ENCODE measurements around the gene TBC1D12.

Gene TBC1D12

DNA sequence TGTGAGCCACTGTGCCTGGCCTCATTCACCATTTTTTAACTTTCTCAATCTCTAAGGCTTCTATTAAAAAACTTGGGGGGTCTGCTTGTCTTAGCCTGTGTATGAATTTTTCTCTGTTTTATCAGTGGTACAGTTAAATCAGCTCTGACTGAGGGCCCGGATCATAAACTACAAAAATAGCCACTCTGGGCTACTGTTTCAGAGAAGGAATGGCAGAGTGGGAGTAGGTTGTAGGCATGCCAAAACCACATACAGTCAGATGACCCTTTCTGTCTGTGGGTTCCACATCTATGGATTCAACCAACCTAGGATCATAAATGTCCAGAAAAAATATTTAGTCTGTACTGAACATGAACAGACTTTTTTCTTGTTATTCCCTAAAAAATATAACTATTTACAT lies 21.3 kb downstream of the TBC1D12 start:
- no peaks in the 10 kb centered on the region for H3K9me3 ChIP-seq (ENCODE audit: severe bottlenecking)
- H3K36me3 ChIP-seq (ENCODE audit: low read depth) = peaks cover 3% of the 10 kb centered on the region; the same call in 1 of the 2 replicates
- TF ChIP-seq, protein P1, sequence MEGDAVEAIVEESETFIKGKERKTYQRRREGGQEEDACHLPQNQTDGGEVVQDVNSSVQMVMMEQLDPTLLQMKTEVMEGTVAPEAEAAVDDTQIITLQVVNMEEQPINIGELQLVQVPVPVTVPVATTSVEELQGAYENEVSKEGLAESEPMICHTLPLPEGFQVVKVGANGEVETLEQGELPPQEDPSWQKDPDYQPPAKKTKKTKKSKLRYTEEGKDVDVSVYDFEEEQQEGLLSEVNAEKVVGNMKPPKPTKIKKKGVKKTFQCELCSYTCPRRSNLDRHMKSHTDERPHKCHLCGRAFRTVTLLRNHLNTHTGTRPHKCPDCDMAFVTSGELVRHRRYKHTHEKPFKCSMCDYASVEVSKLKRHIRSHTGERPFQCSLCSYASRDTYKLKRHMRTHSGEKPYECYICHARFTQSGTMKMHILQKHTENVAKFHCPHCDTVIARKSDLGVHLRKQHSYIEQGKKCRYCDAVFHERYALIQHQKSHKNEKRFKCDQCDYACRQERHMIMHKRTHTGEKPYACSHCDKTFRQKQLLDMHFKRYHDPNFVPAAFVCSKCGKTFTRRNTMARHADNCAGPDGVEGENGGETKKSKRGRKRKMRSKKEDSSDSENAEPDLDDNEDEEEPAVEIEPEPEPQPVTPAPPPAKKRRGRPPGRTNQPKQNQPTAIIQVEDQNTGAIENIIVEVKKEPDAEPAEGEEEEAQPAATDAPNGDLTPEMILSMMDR (IDR thresholded peaks at IDR 0.05; ENCODE audit: poor library complexity, severe bottlenecking) = no peak
- H3K27ac ChIP-seq (ENCODE audit: poor library complexity, severe bottlenecking) = no peak overlapping the region
- ATAC-seq (ENCODE audit: low read depth) (no peak), DNase-seq (ENCODE audit: low spot score) (no peak)
- no peaks in the 10 kb centered on the region for H3K27me3 ChIP-seq (ENCODE audit: insufficient read depth, poor library complexity, severe bottlenecking)
- no peak overlapping the region for H3K4me3 ChIP-seq (ENCODE audit: severe bottlenecking)
- H3K4me1 ChIP-seq (ENCODE audit: insufficient read depth, poor library complexity, severe bottlenecking) = no peaks in the 10 kb centered on the region

DNA sequence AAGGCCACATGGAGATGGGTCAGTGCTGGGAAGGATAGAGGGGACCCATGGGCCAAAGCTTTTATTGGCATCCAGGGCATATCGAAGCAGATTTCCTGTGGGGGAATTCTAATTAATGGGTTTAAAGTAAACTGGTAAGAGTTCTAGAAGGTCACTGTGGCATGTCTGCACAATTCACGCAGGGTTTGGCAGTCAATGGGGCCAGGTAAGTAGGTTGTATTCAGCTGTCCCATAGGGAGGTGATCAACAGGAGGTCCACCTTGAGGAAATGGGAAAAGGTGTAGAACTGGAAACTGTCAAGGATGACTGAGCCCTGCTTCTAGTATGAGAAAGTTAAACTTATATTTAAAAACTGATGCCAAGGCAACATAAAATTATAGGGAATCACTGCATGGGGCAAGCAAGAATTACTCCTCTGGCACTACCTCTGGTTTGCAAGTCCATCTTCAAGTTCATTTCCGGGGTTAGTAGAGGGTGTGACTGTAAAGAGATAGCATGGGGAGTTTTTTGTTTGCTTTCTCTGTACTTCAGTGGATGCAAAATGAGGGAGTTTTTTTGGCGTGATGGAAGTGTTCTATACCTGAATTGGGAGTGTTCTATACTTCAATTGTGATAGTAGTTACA lies 22.5 kb downstream of the TBC1D12 start:
- no peaks in the 10 kb centered on the region for H3K4me1 ChIP-seq (ENCODE audit: insufficient read depth, poor library complexity, severe bottlenecking)
- no peak for ATAC-seq (ENCODE audit: low read depth)
- H3K27ac ChIP-seq (ENCODE audit: poor library complexity, severe bottlenecking) = no peak overlapping the region
- no peaks in the 10 kb centered on the region for H3K9me3 ChIP-seq (ENCODE audit: severe bottlenecking)
- no peak overlapping the region for H3K4me3 ChIP-seq (ENCODE audit: severe bottlenecking)
- TF ChIP-seq, protein P1 (IDR thresholded peaks at IDR 0.05; ENCODE audit: poor library complexity, severe bottlenecking) = no peak
- H3K27me3 ChIP-seq (ENCODE audit: insufficient read depth, poor library complexity, severe bottlenecking) = no peaks in the 10 kb centered on the region
- peaks cover 3% of the 10 kb centered on the region; the same call in 1 of the 2 replicates for H3K36me3 ChIP-seq (ENCODE audit: low read depth)
- no peak for DNase-seq (ENCODE audit: low spot score)

DNA sequence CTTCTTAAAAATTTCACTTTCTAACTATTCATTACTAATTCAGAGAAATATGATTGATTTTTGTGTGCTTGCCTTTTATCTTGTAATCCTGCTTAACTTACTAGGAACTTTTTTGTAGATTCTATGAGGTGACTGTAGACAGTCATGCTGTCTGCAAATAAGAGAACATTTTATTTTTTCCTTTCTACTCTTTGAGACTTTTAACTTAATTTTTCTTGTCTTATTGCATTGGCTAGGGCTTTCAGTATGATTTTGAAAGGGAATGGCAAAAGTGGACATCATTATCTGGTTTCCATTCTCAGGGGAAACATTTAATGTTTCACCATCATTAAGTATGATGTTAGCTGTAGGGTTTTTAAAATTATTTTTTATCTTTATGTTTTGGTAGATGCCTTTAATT lies 23.6 kb downstream of the TBC1D12 start:
- ATAC-seq (ENCODE audit: low read depth) = no peak
- Histone ChIP-seq H3K4me1 (ENCODE audit: insufficient read depth, poor library complexity, severe bottlenecking) (no peaks in the 10 kb centered on the region), H3K9me3 (ENCODE audit: severe bottlenecking) (no peaks in the 10 kb centered on the region), H3K36me3 (ENCODE audit: low read depth) (peaks cover 3% of the 10 kb centered on the region; the same call in 1 of the 2 replicates), H3K4me3 (ENCODE audit: severe bottlenecking) (no peak overlapping the region), H3K27me3 (ENCODE audit: insufficient read depth, poor library complexity, severe bottlenecking) (no peaks in the 10 kb centered on the region), H3K27ac (ENCODE audit: poor library complexity, severe bottlenecking) (no peak overlapping the region)
- DNase-seq (ENCODE audit: low spot score) = no peak
- TF ChIP-seq, protein P1 (IDR thresholded peaks at IDR 0.05; ENCODE audit: poor library complexity, severe bottlenecking) = no peak

DNA sequence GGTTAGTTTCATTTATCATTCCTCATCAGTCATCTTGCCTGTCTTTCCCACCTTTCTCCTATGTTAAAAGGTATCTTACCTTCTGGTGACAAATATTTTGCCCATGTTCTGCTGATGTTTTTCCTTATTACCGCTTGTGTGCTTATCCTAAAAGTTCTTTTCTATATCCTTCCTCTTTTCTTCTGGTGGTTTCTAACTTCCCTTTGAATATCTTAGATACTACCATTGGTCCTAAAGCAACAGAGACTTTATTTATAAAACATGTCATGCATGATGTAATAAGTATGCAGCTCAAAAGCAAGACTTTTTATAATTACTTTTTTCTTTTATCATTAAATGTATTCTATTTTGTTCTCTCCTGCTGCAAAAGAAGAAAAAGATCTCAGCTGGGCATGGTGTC lies 24.8 kb downstream of the TBC1D12 start:
- Histone ChIP-seq H3K36me3 (ENCODE audit: low read depth) (peaks cover 3% of the 10 kb centered on the region; the same call in 1 of the 2 replicates), H3K9me3 (ENCODE audit: severe bottlenecking) (no peaks in the 10 kb centered on the region), H3K4me3 (ENCODE audit: severe bottlenecking) (no peak overlapping the region), H3K27me3 (ENCODE audit: insufficient read depth, poor library complexity, severe bottlenecking) (no peaks in the 10 kb centered on the region), H3K4me1 (ENCODE audit: insufficient read depth, poor library complexity, severe bottlenecking) (no peaks in the 10 kb centered on the region), H3K27ac (ENCODE audit: poor library complexity, severe bottlenecking) (no peak overlapping the region)
- DNase-seq (ENCODE audit: low spot score) = no peak
- TF ChIP-seq, protein P1 (IDR thresholded peaks at IDR 0.05; ENCODE audit: poor library complexity, severe bottlenecking) = no peak
- no peak for ATAC-seq (ENCODE audit: low read depth)

Data from RWPE2 (cell line).